K562 (cell line): ENCODE measurements around the gene KRT38. TPM values are rescaled to one million over a fixed set of nuclear protein-coding genes. Genes with fewer than 3 reads are reported as not detected.
A peak's percentile ranks its signal among the peaks of the same experiment; 100 is the strongest.

Experiments used
- ATAC-seq: fragments of 200-7000 bp; cut with Tn5 transposase; 3 replicates; pipeline ENCODE4 v1.9.1; 2020; ENCODE audit warnings: moderate library complexity
- BruUV-seq: library from RNA; stranded (reverse); fragments of 400-500 nt; replicated peaks from 2 replicates; lab custom pipeline; 2021; lab: Mats Ljungman, UMichigan
- CTCF ChIA-PET: fragments of 300-600 bp; formaldehyde crosslinking; extraction: SDS; loops from one replicate; lab custom pipeline; 2021; ENCODE audit warnings: low intra/inter-chr PET ratio; lab: Yijun Ruan, JAX
- POLR2A ChIA-PET: fragments of 300-600, 350-650 bp; sonication (Branson Sonifier 250); formaldehyde crosslinking; extraction: SDS; loops from one replicate; lab custom pipeline; 2021; ENCODE audit warnings: antibody characterized with exemption, inconsistent platforms; lab: Yijun Ruan, JAX
- DNase-seq, 4 experiments: peaks; one replicate each; pipeline versions ENCODE4 v3.0.0 to v3.0.0-alpha.2; 2011 to 2018; ENCODE audit warnings: low spot score in 3 of 4, mixed read lengths in 3 of 4; ENCODE audit errors: extremely low read depth in 1 of 4
- FAIRE-seq: peaks from 2 replicates; lab custom pipeline; 2011; peaks lifted over from hg19 to GRCh38; lab: Jason Lieb, UNC
- H2AFZ ChIP-seq: 2 replicates; pipeline ENCODE4 v1.6.0; 2011; ENCODE audit warnings: low read depth, low read length, control low read depth, inconsistent platforms
- H3K27ac ChIP-seq: fragments of 200-600 bp; 3 replicates; pipeline ENCODE4 v1.8.0; 2011; ENCODE audit warnings: low read depth, mild to moderate bottlenecking, control low read depth, inconsistent platforms, low read length, moderate library complexity, mixed read lengths; ENCODE audit errors: extremely low read depth
- H3K27me3 ChIP-seq, 2 experiments: fragments of 300-600 bp in 1 of 2; 2 replicates in 1 of 2; 3 replicates in 1 of 2; pipeline versions ENCODE4 v1.6.0 to v1.8.0; 2011; ENCODE audit warnings: inconsistent platforms in 2 of 2, low read length in 2 of 2, mild to moderate bottlenecking in 1 of 2, mixed read lengths in 1 of 2, moderate library complexity in 1 of 2; ENCODE audit not compliant: control insufficient read depth in 2 of 2, insufficient read depth in 2 of 2
- H3K36me3 ChIP-seq: fragments of 300-600 bp; 3 replicates; pipeline ENCODE4 v1.8.0; 2011; ENCODE audit warnings: mild to moderate bottlenecking, low read length, inconsistent platforms; ENCODE audit not compliant: control insufficient read depth, insufficient read depth
- H3K4me1 ChIP-seq, 2 experiments: fragments of 200-600 bp in 1 of 2; replicated peaks in 1 of 2; 2 replicates in 1 of 2; 3 replicates in 1 of 2; pipeline versions ENCODE4 v1.5.1 to v1.8.0; 2011; ENCODE audit warnings: inconsistent platforms in 2 of 2, low read length in 2 of 2, mild to moderate bottlenecking in 1 of 2, mixed read lengths in 1 of 2, moderate library complexity in 1 of 2; ENCODE audit not compliant: control insufficient read depth in 2 of 2, insufficient read depth in 2 of 2
- H3K4me2 ChIP-seq: 2 replicates; pipeline ENCODE4 v1.6.1; 2011; ENCODE audit warnings: low read length, control low read depth, inconsistent platforms, mixed read lengths; ENCODE audit not compliant: insufficient read depth
- H3K4me3 ChIP-seq: fragments of 200-600 bp; sonication (generic), shearing (Covaris generic); 2 replicates; pipeline ENCODE4 v1.5.1; 2016; ENCODE audit warnings: control low read depth, inconsistent platforms
- H3K79me2 ChIP-seq: fragments of 200-600 bp; 3 replicates; pipeline ENCODE4 v1.8.0; 2011; ENCODE audit warnings: low read length, inconsistent platforms; ENCODE audit not compliant: control insufficient read depth, insufficient read depth
- H3K9ac ChIP-seq, 2 experiments: 2 replicates each; pipeline versions ENCODE4 v1.6.0 to v1.6.1; 2011; ENCODE audit warnings: low read depth in 2 of 2, low read length in 2 of 2, control low read depth in 1 of 2, inconsistent platforms in 1 of 2, mild to moderate bottlenecking in 1 of 2, mixed read lengths in 1 of 2; ENCODE audit not compliant: insufficient read depth in 1 of 2
- H3K9me1 ChIP-seq: one replicate; pipeline ENCODE4 v1.6.0; 2011; ENCODE audit warnings: inconsistent platforms, mild to moderate bottlenecking, low read length, moderate library complexity; ENCODE audit not compliant: control insufficient read depth, insufficient read depth
- H3K9me3 ChIP-seq: replicated peaks from 2 replicates; pipeline ENCODE4 v1.5.1; 2011; ENCODE audit warnings: low read depth, low read length, inconsistent platforms; ENCODE audit not compliant: control insufficient read depth, insufficient read depth
- H4K20me1 ChIP-seq: replicated peaks from 2 replicates; pipeline ENCODE4 v1.6.1; 2011; ENCODE audit warnings: low read length, inconsistent platforms, mixed read lengths; ENCODE audit not compliant: control insufficient read depth, insufficient read depth
- BHLHE40 ChIP-seq: IDR thresholded peaks from 2 replicates; pipeline ENCODE4 v1.6.1; 2011; ENCODE audit warnings: low read length, improper control_type of control experiment
- HNRNPUL1 ChIP-seq: fragments of 200-400 bp; formaldehyde crosslinking; IDR thresholded peaks from 2 replicates; pipeline ENCODE4 v1.6.1; 2017; ENCODE audit warnings: low read length
- KDM2B ChIP-seq: fragments of 250-450 bp; sonication (Bioruptor Pico); IDR thresholded peaks from 2 replicates; pipeline ENCODE4 v1.8.0; 2021; ENCODE audit warnings: mild to moderate bottlenecking, moderate library complexity
- L3MBTL2 ChIP-seq: fragments of 450-650 bp; IDR thresholded peaks from 2 replicates; pipeline ENCODE4 v1.6.1; 2016; ENCODE audit warnings: mild to moderate bottlenecking, moderate library complexity
- MYBL2 ChIP-seq, 2 experiments: fragments of 450-650 bp in 1 of 2; sonication (generic) in 1 of 2; formaldehyde crosslinking in 1 of 2; IDR thresholded peaks; 2 replicates each; pipeline versions ENCODE4 v1.6.1 to v1.8.1; 2017 to 2022; ENCODE audit warnings: borderline replicate concordance in 1 of 2, inconsistent platforms in 1 of 2, low read depth in 1 of 2, mild to moderate bottlenecking in 1 of 2, missing genetic modification reagents in 1 of 2, moderate library complexity in 1 of 2
- NR2C1 ChIP-seq, 2 experiments: fragments of 450-650 bp; IDR thresholded peaks; 2 replicates each; pipeline ENCODE4 v1.6.1; 2017; ENCODE audit warnings: mild to moderate bottlenecking in 2 of 2, antibody characterized with exemption in 1 of 2, inconsistent platforms in 1 of 2, missing compliant biosample characterization in 1 of 2, missing genetic modification characterization in 1 of 2
- WGBS: fragments of 100-300 bp; shearing (Covaris generic); methylation state at CpG from one replicate; pipeline ENCODE4 v1.1.6; 2016; ENCODE audit warnings: low coverage, mixed read lengths; ENCODE audit not compliant: insufficient coverage; ENCODE audit errors: missing lambda C conversion rate; 5-methylcytosine and 5-hydroxymethylcytosine counted together
- in situ Hi-C: fragments of 300-500 bp; cut with MboI; formaldehyde crosslinking; loops from 4 replicates; pipeline ENCODE4 v1.15.0; 2018; ENCODE audit warnings: inconsistent platforms, mixed read lengths
- intact Hi-C: fragments of 100-400 bp; cut with micrococcal nuclease; formaldehyde crosslinking; loops from 2 replicates; pipeline ENCODE4 v1.14.2; 2022
- polyA plus RNA-seq, 8 experiments: library from polyadenylated mRNA; depleted of rRNA in 4 of 8; stranded (reverse) in 5 of 8; unstranded in 3 of 8; fragments of >200 nt; fragmentation: Nextera tagmentation in 2 of 8; fragmentation: Illumina TruSeq in 1 of 8; extraction: Ambion mirVana in 2 of 8; extraction: Trizol in 1 of 8; gene quantifications; 2 replicates each; pipeline versions ENCODE4 v1.2.1 to v1.2.3, GENCODE V29; 2011 to 2014; ENCODE audit warnings: inconsistent platforms in 1 of 8, missing spikeins in 1 of 8
- total RNA-seq, 7 experiments: library from RNA; depleted of rRNA in 6 of 7; stranded (reverse); fragments of >200 nt in 6 of 7; fragmentation: Illumina TruSeq in 2 of 7; extraction: Trizol in 2 of 7; gene quantifications; 2 replicates each; pipeline versions ENCODE4 v1.2.1 to v1.2.3, GENCODE V29; 2011 to 2021; ENCODE audit warnings: low replicate concordance in 1 of 7
- TF ChIP-seq, protein P1 (sequence below), 2 experiments: fragments of 450-650 bp; conservative IDR thresholded peaks; 2 replicates each; pipeline ENCODE4 v1.6.1; 2017; ENCODE audit warnings: mild to moderate bottlenecking in 2 of 2, moderate library complexity in 2 of 2
- TF ChIP-seq, protein P2 (sequence below), 2 experiments: IDR thresholded peaks; 2 replicates each; pipeline ENCODE4 v1.6.1; 2011; ENCODE audit warnings: borderline replicate concordance in 1 of 2, control low read depth in 1 of 2, low read depth in 1 of 2, low read length in 1 of 2, mild to moderate bottlenecking in 1 of 2, mixed read lengths in 1 of 2, moderate library complexity in 1 of 2; ENCODE audit not compliant: insufficient read depth in 1 of 2, insufficient read length in 1 of 2, poor library complexity in 1 of 2, severe bottlenecking in 1 of 2; ENCODE audit errors: extremely low read depth in 1 of 2
- TF ChIP-seq, protein P3 (sequence below): sonication (generic); formaldehyde crosslinking; IDR thresholded peaks from 2 replicates; pipeline ENCODE4 v1.9.0; 2022; ENCODE audit warnings: mild to moderate bottlenecking, missing genetic modification reagents

The KRT38 gene
- total and polyA plus RNA-seq, 9 of the 15 experiments (the other 6 are each of a cell fraction or from before 2014, with no cell fraction given) = not detected

DNA sequence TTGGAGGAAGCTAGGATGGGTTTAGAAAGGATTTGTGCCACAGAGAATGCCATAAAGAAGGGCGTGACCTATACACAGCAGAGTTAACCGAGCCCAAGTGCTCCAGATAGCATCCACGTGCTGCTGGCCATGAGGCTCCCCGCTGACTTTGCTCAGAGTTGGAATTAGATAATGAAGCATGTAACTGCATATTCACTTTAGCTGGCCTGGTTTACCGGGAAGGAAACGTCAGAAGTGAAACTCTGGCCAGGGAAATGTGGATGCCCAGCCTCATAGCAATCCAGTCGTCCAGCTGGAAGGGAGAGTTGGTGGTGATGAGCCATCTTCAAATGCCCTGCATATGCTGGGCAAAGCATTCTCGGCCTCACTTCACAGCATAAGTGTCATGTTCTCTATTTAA lies 34.1 kb upstream of the KRT38 start:
- ATAC-seq (no peak), DNase-seq (peak in 1 of 4 experiments; percentile 38), FAIRE-seq (peak; percentile 74)
- in situ Hi-C loops = no loop called here
- Histone ChIP-seq H3K79me2 (no peaks in the 10 kb centered on the region), H3K4me1 (peaks cover 3 to 4% of the 10 kb centered on the region in 2 experiments; a peak in 2 of 5 replicates), H3K36me3 (no peaks in the 10 kb centered on the region), H3K27me3 (peaks cover 9 to 57% of the 10 kb centered on the region in 2 experiments), H3K4me2 (peak overlapping the region; percentile 14; the same call in 1 of the 2 replicates), H3K9ac (0 out of 4 replicates have a peak overlapping the region, but pooled peaks of 1 of the 2 experiments have one; percentile 15), H3K9me1 (no peaks in the 10 kb centered on the region), H3K27ac (no peak overlapping the region), H2AFZ (no peak overlapping the region), H4K20me1 (no peaks in the 10 kb centered on the region), H3K9me3 (no peaks in the 10 kb centered on the region), H3K4me3 (no peak overlapping the region)
- intact Hi-C loops = no loop called here
- POLR2A ChIA-PET = interaction anchor here (0.7 kb wide), 1 partner anchor 160 kb away, joined by 3 read pairs; no protein-coding TSS in a partner anchor
- TF ChIP-seq HNRNPUL1 (no peak), NR2C1 (IDR thresholded peaks at IDR 0.05) (no peak), NR2C1 (tag; IDR thresholded peaks at IDR 0.05) (no peak), BHLHE40 (peak; percentile 51; the same call in 1 of the 2 replicates), MYBL2 (IDR thresholded peaks at IDR 0.05; ENCODE audit: low read depth) (no peak), MYBL2 (CRISPR knock-in tag; IDR thresholded peaks at IDR 0.05; ENCODE audit: borderline replicate concordance) (no peak), KDM2B (CRISPR knock-in tag) (no peak), L3MBTL2 (peak; percentile 53)
- TF ChIP-seq, protein P1, sequence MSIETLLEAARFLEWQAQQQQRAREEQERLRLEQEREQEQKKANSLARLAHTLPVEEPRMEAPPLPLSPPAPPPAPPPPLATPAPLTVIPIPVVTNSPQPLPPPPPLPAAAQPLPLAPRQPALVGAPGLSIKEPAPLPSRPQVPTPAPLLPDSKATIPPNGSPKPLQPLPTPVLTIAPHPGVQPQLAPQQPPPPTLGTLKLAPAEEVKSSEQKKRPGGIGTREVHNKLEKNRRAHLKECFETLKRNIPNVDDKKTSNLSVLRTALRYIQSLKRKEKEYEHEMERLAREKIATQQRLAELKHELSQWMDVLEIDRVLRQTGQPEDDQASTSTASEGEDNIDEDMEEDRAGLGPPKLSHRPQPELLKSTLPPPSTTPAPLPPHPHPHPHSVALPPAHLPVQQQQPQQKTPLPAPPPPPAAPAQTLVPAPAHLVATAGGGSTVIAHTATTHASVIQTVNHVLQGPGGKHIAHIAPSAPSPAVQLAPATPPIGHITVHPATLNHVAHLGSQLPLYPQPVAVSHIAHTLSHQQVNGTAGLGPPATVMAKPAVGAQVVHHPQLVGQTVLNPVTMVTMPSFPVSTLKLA (conservative IDR thresholded peaks at IDR 0.05) = 0 out of 4 replicates have a peak, but pooled peaks of 1 of the 2 experiments have one; percentile 27
- TF ChIP-seq, protein P2, sequence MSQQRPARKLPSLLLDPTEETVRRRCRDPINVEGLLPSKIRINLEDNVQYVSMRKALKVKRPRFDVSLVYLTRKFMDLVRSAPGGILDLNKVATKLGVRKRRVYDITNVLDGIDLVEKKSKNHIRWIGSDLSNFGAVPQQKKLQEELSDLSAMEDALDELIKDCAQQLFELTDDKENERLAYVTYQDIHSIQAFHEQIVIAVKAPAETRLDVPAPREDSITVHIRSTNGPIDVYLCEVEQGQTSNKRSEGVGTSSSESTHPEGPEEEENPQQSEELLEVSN (IDR thresholded peaks at IDR 0.05; ENCODE audit: borderline replicate concordance in 1 of 2, extremely low read depth in 1 of 2, insufficient read depth in 1 of 2, insufficient read length in 1 of 2, low read depth in 1 of 2, low read length in 1 of 2, poor library complexity in 1 of 2, severe bottlenecking in 1 of 2) = peak in 1 of 2 experiments; percentile 19
- TF ChIP-seq, protein P3, sequence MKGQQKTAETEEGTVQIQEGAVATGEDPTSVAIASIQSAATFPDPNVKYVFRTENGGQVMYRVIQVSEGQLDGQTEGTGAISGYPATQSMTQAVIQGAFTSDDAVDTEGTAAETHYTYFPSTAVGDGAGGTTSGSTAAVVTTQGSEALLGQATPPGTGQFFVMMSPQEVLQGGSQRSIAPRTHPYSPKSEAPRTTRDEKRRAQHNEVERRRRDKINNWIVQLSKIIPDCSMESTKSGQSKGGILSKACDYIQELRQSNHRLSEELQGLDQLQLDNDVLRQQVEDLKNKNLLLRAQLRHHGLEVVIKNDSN = 0 out of 2 replicates have a peak, but pooled peaks have one; percentile 10
- no TSS peak for BruUV-seq
- CTCF ChIA-PET = interaction anchor here (0.5 kb wide), 1 partner anchor 55 kb away, joined by 6 read pairs; no protein-coding TSS in a partner anchor
- 0% methylated on average over 8 of the region's 8 CpGs for WGBS
